HUDEP-2 (cell line): ENCODE data around the gene TMEM43.

Experiments
- DNase-seq, 76 experiments: peaks; one replicate each; lab custom pipeline; 2025; ENCODE audit not compliant: unreplicated experiment in 76 of 76; lab: John Stamatoyannopoulos, UW

Gene TMEM43

GRCh38 chr3:14148041-14148985 lies 23.5 kb downstream of the TMEM43 start:
- DNase-seq = no peak

- DNase-seq = no peak
Observed at GRCh38 chr3:14150078-14150477, 25.2 kb downstream of the TMEM43 start.

GRCh38 chr3:14150491-14151230 lies 25.8 kb downstream of the TMEM43 start:
- DNase-seq = no peak

- DNase-seq = no peak
Observed at GRCh38 chr3:14151471-14152083, 26.7 kb downstream of the TMEM43 start.

- peak in 3 of 76 experiments; percentile 9 to 18 (median 13) for DNase-seq
Observed at GRCh38 chr3:14152233-14152962, 27.5 kb downstream of the TMEM43 start.

DNA sequence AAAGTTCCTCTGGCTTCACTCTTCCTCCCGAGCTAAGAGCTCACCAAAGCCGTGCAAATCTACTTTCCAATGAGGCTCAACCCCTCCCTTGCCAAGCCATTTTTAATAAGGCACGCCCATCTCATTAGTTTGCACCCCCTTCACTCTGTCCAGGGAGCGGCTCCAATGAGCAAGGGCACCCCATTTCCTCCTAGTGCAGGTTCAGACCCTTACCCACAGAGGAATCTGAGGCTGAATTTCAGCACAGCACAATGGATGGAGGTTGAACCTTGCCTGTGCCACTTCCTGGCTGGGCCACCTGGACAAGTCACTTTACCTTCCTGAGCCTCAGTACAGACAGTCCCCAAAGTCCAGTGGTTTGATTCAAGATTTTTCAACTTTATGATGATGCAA lies 28.1 kb downstream of the TMEM43 start:
- DNase-seq = no peak

GRCh38 chr3:14153663-14154062 lies 28.8 kb downstream of the TMEM43 start:
- no peak for DNase-seq

DNA sequence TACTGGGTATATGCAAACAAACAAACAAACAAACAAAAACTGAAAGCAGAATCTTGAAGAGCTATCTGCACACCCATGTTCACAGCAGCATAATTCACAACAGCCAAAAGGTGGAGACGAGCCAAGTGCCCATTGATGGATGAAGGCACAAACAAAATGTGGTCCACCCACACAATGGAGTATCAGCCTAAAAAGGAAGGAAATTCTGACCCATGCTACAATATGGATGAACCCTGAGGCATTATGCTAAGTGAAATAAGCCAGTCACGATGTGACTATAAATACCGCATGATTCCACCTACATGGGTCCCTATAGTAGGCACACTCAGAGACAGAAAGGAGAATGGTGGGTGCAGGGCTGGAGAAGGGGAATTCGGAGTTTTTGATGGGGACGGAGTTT lies 29.4 kb downstream of the TMEM43 start:
- DNase-seq = no peak

- no peak for DNase-seq
Observed at GRCh38 chr3:14154895-14155440, 30.1 kb downstream of the TMEM43 start.

DNA sequence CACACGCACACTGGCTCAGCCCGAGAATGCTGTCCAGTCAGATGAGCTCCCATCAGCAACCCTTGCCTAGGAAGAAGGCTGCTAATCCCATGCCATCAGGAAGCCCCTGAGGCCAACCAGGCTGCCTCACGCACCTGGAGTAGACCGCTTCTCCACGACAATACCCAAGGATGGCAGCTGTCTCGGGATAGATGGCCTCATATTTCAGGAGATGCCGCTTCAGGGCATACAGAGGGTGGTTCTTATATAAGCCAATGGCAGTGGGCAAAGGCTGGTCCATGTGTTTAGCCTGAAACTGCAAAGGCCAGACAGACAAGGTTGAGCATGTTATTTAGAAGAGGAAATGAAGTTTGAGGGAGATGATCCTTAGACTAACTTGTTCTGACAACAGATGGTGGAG lies 31.3 kb downstream of the TMEM43 start:
- DNase-seq = no peak

DNA sequence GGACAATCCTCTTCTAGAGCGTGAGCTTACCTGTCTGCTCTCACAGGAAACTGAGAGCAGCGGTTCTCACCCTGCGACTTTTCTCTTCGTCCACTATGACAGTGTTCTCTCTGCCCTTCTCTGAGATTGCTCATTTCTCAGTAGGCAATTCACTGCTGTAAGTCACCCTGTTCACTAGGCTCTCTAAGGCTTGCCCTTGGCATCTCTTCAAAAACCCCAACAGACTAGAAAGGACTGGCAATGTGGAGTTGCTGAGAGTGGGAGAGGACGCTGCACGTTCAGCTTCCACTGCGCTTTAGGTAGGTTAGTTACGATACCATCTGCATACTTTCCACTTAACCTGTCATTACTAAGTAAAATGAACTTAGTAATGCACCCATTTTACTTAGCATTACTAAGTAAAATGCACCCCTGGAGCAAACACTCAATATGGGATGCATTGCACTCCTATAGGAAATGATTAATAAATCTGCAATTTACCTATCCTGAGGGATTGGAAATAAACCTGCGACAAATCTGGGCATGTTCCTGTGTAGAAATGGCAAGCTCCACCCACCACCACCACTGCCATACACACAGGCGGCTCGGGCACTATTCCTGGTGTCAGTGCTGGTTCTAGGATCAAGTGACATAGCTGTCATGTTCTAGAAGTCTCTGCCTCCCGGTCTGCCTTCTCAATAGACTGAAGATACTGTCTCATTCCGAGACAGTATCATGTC lies 32.1 kb downstream of the TMEM43 start:
- DNase-seq = no peak

DNA sequence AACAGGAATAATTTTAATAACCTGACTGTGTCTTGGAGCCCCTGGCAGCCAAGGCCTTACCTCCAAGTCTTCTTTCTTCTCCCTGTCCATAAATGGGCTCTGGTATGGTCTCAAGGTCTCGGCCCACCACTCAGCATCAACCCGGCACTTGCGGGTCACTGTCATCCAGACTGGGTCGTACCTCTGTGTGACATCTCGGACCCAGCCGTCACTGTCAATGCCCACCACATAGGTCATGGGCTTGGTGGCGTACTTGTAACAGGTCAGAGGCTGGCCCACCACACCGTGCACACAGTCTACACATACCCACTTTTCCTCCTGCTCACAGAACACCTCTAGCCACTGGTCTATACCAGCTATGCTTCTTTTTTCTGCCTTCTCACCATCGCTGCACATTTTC lies 33.1 kb downstream of the TMEM43 start:
- DNase-seq = no peak

DNA sequence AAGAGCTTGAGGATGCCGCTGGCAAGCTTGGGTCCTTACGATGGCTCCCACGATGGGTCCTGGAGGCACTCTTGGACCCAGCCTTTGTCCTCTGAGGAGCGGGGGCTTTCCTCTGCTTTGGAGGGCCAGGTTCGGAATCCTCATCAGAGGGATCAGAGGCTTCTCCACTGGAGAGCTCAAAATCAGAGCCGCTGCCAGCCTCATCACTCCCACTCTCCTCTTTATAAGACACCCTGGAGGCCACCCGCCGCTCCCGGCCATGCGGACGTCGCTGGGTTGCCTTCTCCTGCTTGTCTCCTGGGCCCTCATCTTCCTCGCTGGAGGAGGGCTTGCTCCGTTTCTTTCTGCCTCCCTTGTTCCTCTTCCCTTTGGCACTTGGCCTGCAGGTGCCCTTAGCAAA lies 33.5 kb downstream of the TMEM43 start:
- no peak for DNase-seq

- DNase-seq = no peak
Observed at GRCh38 chr3:14159426-14159825, 34.6 kb downstream of the TMEM43 start.

GRCh38 chr3:14161282-14161681 lies 36.4 kb downstream of the TMEM43 start:
- DNase-seq = no peak

DNA sequence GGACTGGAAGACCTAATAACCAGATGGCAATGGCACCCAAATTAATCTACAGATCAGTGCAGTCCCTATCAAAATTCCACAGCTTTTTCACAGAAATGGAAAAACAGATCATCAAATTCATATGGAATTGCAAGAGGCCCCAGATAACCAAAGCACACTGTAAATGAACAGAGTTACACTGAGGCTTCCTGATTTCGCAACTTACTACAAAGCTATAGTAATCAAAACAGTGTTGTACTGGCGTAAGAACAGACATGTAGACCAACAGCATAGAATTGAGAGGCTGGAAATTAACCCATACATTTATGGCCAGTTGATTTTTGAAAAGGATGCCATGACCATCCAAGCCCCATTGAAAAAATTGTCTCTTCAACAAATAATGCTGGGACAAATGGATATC lies 37.3 kb downstream of the TMEM43 start:
- DNase-seq = no peak

DNA sequence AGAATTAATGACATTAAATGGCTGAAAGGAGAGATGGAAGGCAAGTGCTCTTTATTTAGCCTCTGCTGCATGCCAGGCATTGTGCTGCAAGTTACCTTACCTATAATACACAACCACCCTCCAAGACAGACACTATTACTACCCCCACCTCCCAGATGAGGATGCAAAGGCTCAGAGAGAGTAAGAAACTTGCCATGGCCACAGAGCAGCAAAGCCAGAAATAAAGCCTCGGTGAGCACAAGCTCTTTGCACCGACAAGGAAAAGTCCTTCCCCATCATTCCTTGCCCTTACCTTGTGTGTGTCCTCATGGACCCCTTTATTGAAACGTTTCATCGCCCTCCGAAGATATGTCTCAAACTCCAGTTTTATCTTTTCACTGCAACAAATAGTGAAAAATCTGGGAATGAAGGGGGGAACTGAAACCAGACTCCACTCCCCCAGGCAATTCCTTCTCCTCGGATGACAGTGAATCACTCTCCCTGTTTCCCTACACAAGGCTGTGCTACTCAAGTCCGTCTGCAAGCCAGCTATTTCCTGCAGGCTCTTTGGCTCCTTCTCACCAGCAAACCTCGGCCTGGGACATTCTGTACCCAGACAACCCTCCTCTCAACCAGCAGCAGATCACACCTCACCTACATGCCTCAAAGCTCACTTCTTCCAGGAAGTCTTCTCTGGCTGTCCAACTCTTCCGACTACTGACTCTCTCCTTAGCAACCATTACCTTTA lies 42.2 kb downstream of the TMEM43 start:
- no peak for DNase-seq

DNA sequence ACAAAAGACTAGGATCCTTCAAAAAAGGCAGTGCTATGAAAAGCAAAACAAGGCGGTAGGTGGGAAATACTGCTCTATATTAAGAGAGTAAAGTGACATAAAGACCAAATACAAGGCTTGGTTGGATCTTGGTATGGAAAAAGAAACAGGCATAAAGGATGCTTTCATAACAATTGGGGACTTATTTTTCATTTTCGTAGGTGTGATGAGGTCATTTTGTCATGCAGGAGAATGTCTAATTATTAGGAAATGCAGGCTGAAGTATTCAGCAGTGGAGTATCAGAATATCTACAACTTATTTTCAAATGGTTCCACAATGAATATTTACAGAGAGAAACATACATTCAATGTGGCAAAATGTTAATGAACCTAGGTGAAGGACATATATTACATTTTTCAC lies 44.6 kb downstream of the TMEM43 start:
- no peak for DNase-seq

DNA sequence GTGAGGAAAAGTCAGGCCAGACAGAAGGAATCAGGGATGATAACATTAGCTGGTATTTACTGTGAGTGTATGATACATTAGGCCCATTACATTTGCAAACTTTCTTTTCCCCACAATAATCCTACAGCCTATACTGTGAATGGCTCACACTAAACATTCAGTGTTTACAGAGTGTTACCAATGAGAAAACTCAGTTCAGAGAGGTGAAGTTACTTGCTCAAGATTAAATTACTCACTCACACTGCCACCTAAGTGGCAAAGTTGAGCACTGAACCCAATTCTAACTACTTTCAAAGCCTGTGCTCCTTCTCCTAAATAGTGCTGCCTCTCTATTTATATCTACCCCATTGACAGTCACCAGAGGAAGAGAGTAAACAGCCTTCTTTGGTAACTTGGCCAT lies 45.0 kb downstream of the TMEM43 start:
- no peak for DNase-seq
